GM19468 (cell line): ENCODE results near the gene SNX11.
"Not testable (repeated sequence)": the region's sequence is repeated elsewhere in the genome, so short reads cannot be mapped to it uniquely, and the experiment has no call there.

Source experiments
- ATAC-seq: cut with Tn5 transposase; IDR thresholded peaks from one replicate; pipeline ENCODE4 v1.9.1; 2021; ENCODE audit warnings: mild to moderate bottlenecking, moderate library complexity, moderate number of reproducible peaks; ENCODE audit not compliant: unreplicated experiment; ENCODE audit errors: extremely low read depth

Gene SNX11

GRCh38 chr17:48107137-48108055 is at the start of gene SNX11:
TSS of gene SNX11 (plus strand) at chr17:48107766. CDS start at chr17:48112044, 4,278 bp downstream.
- peak; percentile 49 for ATAC-seq

GRCh38 chr17:48058393-48059124 is 49.0 kb upstream of the SNX11 start:
- ATAC-seq = no peak

GRCh38 chr17:48059125-48059668 is 48.4 kb upstream of the SNX11 start:
- ATAC-seq = no peak

- ATAC-seq = no peak
Measured at GRCh38 chr17:48060249-48060648, 47.3 kb upstream of the SNX11 start.

GRCh38 chr17:48062273-48062672 is 45.3 kb upstream of the SNX11 start:
- ATAC-seq = no peak

- ATAC-seq = no peak
Measured at GRCh38 chr17:48064638-48065037, 42.9 kb upstream of the SNX11 start.

GRCh38 chr17:48066192-48066591 is 41.4 kb upstream of the SNX11 start:
- no peak for ATAC-seq

- ATAC-seq = no peak
Measured at GRCh38 chr17:48066656-48067055, 40.9 kb upstream of the SNX11 start.

- ATAC-seq = no peak
Measured at GRCh38 chr17:48067245-48067644, 40.3 kb upstream of the SNX11 start.

- not testable (repeated sequence) for ATAC-seq
Measured at GRCh38 chr17:48067808-48068207, 39.8 kb upstream of the SNX11 start.

GRCh38 chr17:48068491-48068961 is 39.0 kb upstream of the SNX11 start:
- ATAC-seq = no peak

GRCh38 chr17:48070195-48070594 is 37.4 kb upstream of the SNX11 start:
- ATAC-seq = no peak

- no peak for ATAC-seq
Measured at GRCh38 chr17:48071654-48072053, 35.9 kb upstream of the SNX11 start.

GRCh38 chr17:48072811-48073210 is 34.8 kb upstream of the SNX11 start:
- ATAC-seq = not testable (repeated sequence)

- ATAC-seq = not testable (repeated sequence)
Measured at GRCh38 chr17:48073566-48074094, 33.9 kb upstream of the SNX11 start.

- ATAC-seq = no peak
Measured at GRCh38 chr17:48074322-48075081, 33.1 kb upstream of the SNX11 start.

GRCh38 chr17:48077152-48077551 is 30.4 kb upstream of the SNX11 start:
- ATAC-seq = not testable (repeated sequence)

GRCh38 chr17:48081858-48082257 is 25.7 kb upstream of the SNX11 start:
- ATAC-seq = no peak

- no peak for ATAC-seq
Measured at GRCh38 chr17:48084932-48085331, 22.6 kb upstream of the SNX11 start.
